Inferior parietal cortex (tissue), 1 donor: ENCODE data around the gene CUL5.
"Not testable (repeated sequence)": the region's sequence is repeated elsewhere in the genome, so short reads cannot be mapped to it uniquely, and the experiment has no call there.

Experiments used
- DNase-seq: peaks from one replicate; pipeline ENCODE4 v3.0.0-alpha.2; 2016; ENCODE audit errors: extremely low spot score

The CUL5 gene

DNA sequence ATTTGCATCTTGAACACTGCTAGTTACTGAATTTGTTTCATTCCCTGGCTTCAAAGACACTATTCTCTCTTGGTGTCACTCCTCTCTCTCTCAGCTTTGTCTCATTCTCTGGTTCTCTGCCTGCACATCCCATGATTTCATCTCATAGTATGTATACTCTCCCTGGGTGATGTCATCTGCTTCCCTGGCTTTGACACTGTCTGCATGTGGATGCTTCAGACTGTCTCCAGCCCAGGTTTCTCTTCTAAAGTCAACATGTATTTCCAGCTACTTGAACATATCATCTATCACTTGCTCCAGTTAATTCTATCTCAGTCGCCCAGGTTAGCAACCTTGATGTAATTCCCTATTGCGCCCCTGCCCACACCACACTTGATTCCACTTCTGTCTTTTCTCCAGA, 103.4 kb downstream of the CUL5 start:
- no peak for DNase-seq

DNA sequence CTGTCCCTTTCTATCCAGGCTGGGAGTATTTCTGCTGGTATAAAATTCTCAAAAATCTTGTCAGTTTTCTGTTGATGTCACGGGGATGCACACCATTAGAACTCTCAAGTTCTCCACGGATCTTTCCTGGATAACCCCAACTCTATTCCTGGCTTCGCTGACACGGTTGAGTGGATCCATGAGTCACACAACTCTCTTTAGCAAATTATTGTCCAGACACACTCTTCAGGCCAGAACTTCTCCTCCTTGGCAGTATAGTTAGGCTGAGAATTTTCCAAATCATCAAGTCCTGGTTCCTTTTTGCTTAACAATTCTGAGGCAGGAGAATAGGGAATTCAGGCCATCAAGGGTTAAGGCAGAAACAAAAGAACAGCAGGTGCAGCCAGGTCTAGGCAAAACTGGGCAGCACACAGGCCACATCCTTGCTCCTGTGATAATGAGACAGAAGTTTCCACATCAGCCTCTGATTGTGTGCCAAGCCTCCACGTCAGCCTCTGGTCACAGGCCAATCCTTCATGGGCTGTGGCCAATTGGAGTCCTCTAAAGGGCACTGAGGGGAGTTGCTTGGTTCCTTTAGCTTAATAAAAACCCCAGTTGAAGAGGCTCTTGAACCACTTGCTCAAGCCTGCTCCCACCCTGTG, 106.9 kb downstream of the CUL5 start:
- peak; percentile 85 for DNase-seq

DNA sequence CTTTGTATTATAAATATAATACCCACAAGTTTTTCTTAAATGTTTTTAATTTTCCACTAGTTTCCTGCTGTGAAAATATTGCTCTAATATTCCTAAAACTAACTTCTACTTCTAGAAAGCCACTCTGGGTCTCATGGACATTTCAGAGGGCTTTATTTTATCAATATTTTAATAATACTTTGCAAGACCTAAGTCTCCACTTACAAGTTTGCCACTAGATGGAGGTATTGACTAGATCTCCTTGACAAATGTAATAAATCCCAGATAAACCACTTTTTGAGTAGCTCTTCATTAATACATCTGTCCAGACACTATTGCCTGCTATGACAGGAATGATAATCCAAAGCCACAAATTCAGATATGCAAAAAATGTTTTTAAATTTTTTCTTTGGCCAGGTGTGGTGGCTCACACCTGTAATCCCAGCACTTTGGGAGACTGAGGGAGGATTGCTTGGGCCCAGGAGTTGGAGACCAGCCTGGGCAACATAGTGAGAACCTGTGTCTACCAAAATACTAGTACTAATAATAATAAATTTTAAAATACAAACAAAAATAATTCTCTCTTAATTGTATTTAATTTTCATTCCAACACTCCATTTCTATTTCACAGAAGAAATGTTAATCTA, 109.2 kb downstream of the CUL5 start:
- DNase-seq = peak; percentile 58

DNA sequence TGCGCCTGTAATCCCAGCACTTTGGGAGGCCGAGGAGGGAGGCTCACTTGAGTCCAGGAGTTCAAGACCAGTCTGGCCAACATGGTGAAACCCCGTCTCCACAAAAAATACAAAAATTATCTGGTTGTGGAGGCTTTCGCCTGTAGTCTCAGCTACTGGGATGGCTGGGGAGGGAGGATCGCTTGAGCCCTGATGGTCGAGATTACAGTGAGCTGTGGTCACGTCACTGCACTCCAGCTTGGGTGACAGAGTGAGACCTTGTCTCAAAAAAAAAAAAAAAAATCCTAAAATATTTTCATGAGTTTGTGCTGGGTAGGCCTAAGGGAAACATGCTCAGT, 112.2 kb downstream of the CUL5 start:
- DNase-seq = not testable (repeated sequence)

DNA sequence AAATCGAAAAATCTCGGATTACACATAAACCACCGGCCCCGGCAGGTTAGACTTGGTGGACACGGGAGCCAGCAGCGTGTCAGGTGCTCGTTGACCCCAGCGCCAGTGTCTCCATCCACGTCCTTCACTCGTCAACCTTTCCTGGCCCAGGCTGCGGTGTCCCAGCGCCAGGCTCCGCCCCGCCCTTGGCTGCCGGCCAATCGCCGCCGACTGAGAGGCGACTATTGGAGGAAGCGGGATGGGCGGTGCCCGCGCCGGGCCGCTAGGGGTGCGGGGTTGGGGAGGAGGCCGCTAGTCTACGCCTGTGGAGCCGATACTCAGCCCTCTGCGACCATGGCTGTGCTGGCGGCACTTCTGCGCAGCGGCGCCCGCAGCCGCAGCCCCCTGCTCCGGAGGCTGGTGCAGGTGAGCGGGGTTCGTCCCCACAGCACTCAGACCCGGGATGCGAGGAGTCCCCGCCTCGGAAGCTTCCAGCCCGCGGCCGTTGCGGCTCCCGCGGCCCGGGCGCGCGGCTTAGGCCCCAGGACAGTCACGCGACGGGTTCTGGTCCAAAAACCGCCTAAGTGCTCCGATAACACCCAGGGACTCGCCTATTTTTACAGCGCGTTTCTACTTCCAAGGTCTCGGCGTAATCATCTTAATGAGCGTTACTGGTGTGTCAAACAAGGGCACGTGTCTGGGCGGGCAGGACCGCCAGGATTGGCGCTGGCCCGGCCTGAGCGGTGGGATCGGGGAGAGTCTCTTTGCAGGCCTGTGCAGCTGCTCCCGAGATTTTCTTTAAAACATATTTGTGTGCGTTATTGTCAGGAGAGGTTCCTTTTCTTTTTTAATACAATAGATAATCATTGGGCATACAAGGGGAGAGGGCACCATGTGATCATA, 112.8 kb downstream of the CUL5 start, which contains the start of gene ACAT1:
Gene ACAT1 (plus strand): TSS at position 294 of the 882 bp plus-strand sequence. CDS start 40 bp downstream, at position 334.
- peak; percentile 92 for DNase-seq

DNA sequence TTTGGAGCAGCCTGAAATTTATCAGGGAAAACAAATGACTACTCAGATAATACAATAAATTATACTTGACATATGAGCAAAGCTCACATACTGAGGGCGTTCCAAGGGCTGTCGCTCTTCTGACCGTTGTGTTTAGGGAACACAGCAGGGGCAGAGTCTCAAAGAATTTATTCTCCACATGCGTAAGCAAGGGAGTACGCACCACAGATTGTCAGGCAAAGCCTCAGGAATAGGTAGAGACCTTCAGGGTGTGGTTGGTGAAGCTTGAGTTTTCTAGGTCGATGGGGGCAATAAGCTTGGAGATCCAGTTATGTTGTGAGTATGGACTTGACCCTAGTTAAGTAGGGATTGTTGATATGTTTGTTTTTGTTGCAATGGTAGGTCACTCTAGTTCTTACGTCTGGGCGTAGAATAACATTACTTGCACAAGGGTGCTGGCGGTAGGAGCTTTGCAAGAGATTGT, 113.5 kb downstream of the CUL5 start:
- peak; percentile 46 for DNase-seq

DNA sequence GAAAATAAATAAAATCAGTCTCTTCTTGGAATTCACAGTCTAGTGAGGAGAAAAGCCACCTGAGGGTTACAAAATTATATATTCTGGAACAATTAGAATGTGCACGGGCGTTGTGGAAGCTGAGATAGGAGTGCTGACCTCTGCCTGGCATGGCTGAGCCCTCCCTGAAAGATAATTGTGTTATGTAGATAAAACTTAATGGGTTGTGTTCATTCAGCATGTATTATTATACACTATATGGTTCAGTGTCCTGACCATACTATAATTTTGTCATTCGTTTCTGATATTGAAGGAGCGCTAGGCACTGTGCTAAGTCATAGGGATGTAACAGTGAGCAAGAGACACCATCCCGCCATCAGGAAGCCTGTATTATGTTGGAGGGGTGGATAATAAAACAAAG, 116.4 kb downstream of the CUL5 start:
- no peak for DNase-seq

DNA sequence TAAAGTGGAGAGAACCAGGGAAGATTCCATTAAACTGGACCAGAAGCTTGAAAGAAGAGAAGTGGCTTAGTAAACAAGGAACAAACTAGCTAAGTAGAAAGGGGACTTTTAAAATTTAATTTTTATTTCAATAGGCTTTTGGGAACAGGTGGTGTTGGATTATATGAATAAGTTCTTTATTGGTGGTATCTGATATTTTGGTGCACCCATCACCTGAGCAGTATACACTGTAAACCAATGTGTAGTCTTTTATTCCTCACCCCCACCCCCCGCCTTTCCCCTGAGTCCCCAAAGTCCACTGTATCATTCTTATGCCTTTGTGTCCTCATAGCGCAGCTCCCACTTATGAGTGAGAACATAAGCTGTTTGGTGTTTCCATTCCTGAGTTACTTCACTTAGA, 120.1 kb downstream of the CUL5 start:
- DNase-seq = no peak

DNA sequence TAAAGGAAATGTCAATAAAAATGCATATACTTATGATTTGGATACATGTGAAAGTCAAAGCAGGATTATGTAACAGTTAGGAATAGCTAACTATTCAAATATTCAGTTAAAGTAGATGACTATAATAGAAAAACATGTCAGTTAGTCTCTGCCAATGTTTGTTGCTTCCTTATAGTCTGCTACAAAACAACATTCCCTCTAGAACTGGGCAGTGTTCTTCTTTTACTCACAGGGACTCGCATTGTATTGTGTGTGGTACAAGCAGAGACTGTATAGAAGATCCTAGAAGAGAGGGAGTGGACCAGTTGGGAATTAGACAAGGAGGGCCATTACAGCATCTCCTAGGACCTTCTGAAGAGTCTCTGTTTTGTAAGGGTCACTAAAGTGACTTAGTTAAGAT, 123.3 kb downstream of the CUL5 start:
- no peak for DNase-seq

DNA sequence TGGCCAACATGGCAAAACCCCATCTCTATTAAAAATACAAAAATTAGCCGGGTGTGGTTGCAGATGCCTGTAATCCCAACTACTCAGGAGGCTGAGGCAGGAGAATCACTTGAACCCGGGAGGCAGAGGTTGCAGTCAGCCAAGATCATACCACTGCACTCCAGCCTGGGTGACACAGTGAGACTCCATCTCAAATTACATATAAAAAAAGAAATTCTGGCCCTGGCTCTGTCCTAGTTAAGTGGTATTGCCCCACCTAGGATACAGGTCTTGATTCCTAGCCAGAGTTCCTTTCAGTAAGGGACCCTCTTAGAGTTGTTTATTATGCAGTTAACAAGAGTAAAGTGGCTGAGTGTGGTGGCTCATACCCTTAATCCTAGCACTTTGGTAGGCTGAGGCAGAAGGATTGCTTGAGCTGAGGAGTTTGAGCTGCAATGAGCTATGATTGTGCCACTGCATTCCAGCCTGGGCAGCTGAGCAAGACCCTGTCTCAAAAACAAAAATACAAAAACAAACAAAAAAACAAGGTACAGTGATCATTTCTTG, 124.4 kb downstream of the CUL5 start:
- not testable (repeated sequence) for DNase-seq

DNA sequence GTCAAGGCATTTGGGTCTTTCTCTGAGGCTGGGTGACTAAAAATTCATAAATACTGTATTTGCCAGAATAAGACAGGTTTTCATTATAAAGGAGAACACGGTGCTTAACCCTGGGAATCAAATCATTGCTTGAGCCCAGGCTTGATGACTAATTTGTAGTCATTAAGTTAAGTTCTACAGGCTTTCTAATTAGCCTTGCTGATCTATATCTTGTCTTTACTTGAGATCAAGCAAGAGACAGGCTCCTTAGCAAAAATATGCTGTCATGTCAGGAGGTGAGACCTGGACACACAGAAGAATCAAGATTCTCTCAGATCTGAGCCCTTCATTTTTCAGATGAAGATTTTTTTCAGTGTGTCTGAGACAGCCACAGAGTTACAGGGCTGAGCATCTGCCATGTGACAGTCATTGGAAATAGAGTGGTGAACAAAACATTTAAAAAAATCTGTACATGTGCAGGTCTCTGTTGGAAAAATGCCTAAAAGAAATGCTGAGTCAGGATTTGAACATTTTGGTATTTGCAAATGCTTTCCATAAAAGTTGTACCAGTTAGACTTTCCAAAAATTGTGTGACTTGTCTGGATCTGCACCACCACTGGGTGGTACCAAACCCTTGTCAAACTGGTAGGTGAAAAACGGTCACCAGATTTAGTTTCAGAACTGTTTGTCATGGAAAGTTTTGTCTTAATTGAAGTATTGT, 127.3 kb downstream of the CUL5 start:
- DNase-seq = no peak

DNA sequence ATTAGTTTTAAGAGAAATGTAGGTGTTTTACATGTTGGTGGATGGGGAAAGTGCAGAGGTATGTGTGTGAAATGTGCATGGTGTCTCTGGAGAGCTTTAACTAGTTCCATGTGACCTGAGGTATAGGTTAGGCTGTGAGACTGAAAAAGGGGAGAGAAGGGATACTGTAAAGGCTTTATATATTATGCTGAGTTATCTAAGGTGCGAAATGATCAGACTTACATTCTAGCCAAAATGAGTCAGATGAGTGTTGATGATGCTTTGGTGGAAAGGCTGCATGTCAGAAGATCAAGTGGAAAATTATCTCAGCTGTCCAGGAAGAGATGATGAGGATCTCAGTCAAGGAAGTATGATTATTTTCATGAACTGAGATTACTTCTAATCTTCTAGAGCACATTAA, 128.5 kb downstream of the CUL5 start:
- DNase-seq = no peak

DNA sequence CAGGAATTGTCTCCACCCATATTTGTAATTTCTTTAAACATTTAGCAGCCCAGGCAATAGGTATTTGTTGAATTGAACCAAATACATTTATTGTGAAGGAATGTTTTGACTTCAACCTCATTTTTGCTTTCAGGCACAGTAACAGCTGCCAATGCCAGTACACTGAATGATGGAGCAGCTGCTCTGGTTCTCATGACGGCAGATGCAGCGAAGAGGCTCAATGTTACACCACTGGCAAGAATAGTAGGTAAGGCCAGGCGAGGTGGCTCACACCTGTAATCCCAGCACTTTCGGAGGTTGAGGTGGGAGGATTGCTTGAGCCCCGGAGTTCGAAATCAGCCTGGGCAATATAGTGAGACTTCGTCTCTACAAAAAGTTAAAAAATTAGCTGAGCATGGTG, 133.6 kb downstream of the CUL5 start:
- no peak for DNase-seq

DNA sequence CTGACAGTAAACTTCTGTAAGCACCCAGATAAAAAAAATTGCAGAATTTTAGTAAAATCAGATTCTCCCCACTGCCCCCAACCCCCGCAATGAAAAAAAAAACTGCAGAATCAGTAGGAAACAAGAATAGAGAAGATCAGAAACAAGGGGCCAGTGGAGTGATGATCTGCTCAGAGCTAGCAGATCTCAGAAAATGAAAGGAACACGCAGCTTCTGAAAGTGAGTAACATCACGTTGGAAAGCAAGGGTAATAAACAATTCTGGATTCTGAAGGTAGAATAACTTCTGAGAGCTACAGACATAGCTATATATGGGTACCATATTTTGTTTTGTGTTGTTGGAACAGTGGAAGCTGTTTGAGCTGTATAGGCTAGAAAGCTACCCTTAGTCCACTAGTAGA, 135.9 kb downstream of the CUL5 start:
- DNase-seq = no peak

DNA sequence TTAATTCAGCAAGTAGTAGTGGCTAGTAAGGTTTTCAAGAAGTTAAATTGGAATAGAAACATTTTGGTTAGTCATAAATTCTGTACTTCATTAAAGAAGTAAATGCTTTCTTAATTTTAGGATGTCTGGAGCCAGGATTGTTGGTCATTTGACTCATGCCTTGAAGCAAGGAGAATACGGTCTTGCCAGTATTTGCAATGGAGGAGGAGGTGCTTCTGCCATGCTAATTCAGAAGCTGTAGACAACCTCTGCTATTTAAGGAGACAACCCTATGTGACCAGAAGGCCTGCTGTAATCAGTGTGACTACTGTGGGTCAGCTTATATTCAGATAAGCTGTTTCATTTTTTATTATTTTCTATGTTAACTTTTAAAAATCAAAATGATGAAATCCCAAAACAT, 138.5 kb downstream of the CUL5 start:
- no peak for DNase-seq

DNA sequence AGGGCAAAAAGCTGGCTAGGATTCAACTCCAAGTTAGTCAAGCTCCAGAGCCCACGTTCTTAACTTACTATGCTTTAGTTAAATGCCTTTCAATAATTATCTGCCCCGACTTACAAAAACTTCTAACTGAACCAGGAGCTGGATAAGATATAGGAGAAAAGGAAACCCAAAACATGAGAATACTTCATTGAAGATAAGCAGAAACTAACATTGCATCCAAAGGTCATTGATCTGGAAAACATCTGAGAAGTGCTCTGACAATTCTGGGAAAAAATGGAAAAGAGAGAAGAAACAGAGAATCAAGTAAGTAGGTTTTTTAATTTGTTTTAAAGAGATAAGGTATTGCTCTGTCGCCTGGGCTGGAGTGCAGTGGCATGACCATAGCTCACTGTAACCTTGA, 139.9 kb downstream of the CUL5 start:
- DNase-seq = no peak

DNA sequence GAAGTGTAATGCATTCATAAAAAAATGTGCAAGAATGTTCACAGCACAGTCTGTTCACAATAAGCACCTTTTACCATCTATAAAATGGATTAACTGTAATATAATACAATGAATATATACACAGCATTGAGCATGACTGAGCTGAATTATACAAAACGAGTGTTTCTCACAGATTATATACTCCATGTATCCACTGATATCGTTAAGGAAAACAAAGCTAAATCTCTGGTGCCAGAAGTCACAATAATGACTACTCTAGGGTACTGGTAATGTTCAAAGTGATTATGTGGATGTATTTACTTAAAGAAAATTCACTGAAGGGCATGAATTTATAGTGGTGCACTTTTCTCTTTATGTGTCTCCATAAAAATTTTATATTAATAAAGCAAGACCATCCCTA, 145.9 kb downstream of the CUL5 start:
- DNase-seq = no peak
